Stimulated activated CD8-positive, alpha-beta memory T cell treated with anti-CD3 and anti-CD28 coated beads, Interleukin-2, amount 100 ng/mL, for 48 hours (primary cell): ENCODE data around the gene PYGB.

Experiments used
- DNase-seq, 2 donors: peaks; one replicate each; pipeline ENCODE4 v3.0.0-alpha.2; 2020; ENCODE audit warnings: low read depth in 2 of 2

The PYGB gene

DNA sequence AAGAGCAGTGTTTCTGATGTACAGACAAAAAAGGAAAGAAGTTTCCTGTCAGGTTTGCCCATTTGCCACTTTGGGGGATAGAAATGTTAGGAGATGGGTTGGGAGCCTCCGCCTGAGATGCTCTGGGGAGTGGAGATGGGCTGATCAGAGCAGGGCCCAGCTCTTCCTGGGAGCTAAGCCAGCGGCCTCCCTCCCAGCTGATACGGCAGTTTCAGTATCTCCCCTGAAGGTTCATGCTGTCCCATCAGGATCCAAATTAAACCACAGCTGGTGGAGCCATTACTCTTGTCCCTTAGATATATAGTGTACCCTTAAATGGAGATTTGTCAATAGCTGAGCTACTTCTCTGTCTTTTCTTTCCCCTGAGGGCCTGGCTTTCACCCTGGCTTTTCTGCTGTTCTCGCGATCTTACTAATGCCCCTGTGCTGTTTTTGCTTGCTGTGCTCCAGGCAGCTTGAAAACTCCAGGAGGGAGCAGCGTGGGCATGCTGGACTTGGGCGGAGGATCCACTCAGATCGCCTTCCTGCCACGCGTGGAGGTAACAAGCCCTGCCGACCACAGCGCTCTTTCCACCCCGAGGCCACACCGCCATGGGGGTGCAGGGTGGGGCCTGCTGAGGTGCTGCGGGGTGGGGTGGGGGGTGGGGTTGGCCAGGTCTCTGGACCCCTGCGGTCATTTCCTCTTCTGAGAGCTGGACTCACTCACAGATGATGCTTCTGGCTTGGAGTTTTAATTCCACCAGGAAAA is 31.5 kb upstream of the PYGB start:
- DNase-seq = no peak

DNA sequence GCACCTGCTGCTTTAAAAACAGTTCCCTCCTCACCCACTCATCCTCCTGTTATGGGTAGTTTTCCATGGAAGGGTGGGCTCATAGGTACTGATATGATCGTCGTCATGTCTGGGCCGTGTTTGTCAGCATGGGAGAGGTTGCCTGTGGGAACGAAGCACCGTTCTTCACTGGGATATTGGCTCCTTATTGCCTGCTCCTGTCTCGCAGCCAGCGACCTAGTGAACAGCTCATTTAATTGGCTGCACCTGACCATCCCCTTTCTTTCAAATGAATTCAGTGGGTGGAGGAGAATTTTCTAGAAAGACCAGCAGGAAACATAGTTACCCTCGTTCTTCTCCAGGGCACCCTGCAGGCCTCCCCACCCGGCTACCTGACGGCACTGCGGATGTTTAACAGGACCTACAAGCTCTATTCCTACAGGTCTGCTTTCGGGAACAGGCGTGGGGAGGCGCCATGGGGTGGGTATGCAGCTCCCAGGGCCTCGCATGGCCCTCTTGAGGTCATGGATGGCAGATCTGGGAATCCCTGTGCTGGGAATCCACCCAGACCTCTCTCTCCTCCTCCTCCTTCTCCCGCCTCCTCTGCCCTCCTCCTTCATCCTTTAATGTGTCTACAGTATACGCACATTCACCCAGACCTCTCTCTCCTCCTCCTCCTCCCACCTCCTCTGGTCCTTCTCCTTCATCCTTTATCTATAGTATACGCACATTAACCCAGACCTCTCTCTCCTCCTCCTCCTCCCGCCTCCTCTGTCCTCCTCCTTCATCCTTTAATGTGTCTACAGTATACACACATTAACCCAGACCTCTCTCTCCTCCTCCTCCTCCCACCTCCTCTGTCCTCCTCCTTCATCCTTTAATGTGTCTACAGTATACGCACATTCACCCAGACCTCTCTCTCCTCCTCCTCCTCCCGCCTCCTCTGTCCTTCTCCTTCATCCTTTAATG is 30.4 kb upstream of the PYGB start:
- no peak for DNase-seq

DNA sequence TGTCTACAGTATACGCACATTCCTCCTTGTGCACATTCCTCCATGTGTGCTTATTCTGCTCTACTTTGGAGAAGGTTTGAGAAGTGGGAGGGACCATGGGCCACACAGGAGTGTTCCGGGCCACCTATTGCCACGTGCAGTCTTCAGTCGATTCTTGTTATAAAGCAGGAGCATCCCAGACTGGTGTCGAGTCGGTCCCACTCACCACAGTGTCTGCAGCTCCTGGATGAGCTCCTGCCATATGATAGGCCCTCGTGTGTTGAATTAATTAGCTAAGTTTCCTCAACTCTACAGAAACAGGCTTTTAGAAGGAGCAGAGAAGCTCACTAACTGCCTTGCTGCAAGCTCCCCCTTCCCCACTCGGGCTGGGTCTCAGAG is 29.8 kb upstream of the PYGB start:
- no peak for DNase-seq

- no peak for DNase-seq
These were observed 29.4 kb upstream of the PYGB start for GRCh38 chr20:25218492-25218891.

DNA sequence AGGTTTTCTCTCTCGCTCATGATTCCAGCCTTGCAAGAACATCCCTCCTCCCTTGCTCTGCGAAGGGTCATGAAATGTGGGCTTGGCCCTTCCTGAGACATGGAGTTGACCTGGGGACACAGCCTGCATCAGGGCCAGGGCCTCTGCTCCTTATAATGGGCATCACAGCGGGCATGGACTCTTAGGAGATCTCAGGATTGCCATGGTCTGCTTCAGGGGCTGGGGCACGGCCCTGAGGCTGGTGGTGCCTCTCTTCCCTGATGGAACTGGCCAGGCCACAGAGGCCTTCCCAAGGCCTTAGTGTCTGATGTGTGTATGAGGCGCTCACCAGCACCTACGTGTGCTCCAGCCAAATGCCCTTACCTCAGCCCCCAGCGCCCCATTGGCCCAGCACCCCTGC is 28.5 kb upstream of the PYGB start:
- no peak for DNase-seq

DNA sequence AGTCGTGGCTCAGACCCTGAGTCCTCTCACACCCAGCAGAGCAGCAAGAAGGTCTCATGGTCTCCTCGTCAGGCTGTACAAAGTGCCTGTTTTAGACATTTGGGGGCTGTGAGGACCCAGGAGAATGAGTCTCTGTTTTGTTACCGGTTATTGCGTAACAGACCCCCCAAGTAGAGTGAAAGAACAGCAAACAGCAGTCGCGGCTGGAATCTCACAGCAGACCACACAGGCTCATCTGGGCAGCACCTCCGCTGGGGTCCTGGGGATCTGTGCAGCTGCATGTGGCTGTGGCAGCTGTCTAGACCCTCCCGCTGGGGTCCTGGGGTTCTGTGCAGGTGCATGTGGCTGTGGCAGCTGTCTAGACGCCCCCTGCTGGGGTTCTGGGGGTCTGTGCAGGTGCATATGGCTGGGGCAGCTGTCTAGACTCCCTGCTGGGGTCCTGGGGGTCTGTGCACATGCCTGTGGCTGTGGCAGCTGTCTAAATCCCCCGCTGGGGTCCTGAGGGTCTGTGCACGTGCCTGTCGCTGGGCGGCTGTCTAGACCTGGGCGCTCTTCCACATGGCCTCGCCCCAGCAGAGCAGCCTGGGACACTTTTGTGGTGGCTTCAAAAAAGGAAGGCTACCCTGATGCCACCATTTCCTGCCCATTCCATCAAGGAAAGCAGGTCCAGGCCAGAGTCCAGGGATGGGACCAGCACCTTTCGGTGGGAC is 27.7 kb upstream of the PYGB start:
- DNase-seq = no peak

- DNase-seq = no peak
These were observed 26.9 kb upstream of the PYGB start for GRCh38 chr20:25220810-25221591.

DNA sequence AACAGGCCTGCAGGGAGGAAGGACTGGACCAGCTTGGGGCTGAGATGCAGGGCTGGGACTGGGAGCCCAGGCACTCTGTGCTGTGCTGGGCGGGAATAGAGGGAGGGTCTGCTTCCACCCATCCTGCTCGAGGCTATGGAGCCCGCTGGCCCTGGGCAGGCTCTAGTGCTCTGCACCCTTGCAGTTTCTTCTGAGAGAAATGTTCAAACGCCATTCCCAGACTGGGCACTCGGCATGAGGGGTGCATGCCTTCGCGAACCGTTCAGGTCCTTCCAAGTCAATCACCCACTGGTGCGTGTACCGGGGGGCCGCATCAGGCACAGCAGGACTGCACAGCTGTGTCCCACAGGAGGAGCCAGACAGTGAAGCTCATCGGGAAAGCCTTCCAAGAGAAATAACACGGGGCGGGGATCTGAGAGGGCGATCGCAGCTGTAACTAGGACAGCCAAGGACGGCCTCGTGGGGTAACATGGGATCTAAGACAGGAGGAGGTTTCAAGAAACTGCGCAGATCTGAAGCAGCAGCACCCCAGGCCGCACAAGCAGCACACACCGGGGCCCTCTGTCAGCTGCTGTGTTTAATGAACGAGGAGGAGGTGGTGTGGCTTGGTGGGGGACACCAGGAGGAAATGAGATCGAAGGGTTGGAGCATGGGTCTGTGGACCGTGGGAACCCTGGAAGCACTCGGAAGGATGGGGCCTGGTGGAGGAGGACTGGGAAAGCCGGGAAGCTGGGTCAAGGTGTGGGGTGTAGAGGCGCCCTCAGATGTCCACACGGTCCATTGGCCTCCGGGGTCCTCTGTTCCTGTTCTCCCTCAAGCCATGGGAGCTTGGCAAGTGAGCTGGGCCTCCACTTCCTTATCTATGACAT is 26.1 kb upstream of the PYGB start:
- DNase-seq = no peak

GRCh38 chr20:25222461-25223178 is 25.3 kb upstream of the PYGB start:
- DNase-seq = no peak

GRCh38 chr20:25223179-25223661 is 24.7 kb upstream of the PYGB start:
- peak; percentile 43 to 51 for DNase-seq

- no peak for DNase-seq
These were observed 23.8 kb upstream of the PYGB start for GRCh38 chr20:25223765-25224720.

DNA sequence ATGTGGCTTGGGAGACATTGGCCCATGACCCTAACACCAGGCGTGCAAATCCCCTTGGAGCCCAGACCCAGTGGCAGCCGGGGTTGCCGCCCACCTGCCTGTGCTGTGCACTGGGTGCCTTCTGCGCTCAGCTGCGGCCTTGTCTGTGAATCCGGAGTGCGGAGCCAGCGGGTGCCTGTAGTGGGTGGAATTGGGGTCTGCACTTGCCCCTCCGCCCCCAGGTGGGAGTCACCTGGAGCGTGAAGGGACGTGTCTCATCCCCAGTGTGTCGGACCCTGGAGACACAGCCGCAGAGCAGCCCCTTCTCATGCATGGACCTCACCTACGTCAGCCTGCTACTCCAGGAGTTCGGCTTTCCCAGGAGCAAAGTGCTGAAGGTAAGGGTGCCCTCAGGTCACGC is 22.9 kb upstream of the PYGB start:
- DNase-seq = no peak

DNA sequence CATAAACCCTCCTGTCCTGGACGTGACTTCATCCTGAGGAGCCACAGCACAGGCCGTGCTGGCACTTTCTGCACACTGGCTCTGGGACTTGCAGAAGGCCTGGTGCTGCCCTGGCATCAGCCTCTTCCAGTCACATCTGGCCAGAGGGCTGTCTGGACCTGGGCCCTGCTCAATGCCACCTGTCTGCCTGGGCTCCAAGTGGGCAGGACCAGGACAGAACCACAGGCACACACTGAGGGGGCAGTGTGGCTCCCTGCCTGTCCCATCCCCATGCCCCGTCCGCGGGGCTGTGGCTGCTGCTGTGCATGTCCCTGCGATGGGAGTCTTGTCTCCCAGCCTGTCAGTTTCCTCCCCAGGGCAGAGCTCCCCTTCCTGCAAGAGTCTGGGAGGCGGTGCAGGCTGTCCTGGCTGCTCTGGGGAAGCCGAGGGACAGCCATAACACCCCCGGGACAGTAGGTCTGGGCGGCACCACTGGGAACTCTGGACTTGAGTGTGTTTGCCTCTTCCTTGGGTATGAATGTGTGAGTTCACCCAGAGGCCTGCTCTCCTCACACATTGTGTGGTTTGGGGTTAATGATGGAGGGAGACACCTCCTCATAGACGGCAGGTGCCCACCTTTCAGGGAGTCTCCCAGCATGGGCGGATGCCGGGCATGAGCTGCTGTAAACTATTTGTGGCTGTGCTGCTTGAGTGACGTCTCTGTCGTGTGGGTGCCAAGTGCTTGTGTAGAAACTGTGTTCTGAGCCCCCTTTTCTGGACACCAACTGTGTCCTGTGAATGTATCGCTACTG is 22.0 kb upstream of the PYGB start:
- DNase-seq = no peak

GRCh38 chr20:25226433-25227316 is 21.2 kb upstream of the PYGB start:
- DNase-seq = no peak

- DNase-seq = no peak
These were observed 20.5 kb upstream of the PYGB start for GRCh38 chr20:25227317-25227831.

DNA sequence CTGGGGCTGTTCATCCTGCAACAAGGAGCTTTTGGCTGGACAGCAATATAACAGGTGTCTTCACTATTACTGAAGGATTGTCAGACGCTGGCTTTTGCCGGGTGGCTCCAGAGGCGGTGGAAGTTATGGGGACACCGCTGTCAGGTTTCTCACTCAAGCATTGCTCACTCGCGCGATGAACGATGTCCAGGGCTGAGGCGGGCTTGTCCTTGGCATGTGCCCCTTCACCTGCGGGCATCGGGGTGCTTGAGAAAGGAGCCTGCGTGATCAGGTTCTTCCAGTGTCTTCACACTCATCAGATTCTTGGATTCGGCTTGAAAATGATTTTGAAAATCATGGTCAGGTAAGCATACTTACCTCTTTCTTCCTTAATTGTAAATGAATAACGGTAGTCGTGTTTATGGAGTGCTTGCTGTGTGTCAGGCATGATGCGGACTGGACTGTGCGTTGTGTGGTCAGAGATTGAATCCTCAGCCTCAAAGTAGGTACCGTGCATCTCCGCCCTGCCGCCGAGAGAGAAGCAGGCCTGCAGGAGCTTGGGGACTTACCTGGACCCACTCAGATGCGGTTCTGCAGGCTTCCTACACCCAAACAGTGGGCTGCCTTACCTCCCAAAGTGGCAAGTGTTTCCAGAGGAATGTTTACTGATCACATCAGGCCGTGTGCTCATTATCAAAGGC is 18.3 kb upstream of the PYGB start:
- DNase-seq = no peak
